Stimulated activated CD4-positive, alpha-beta T cell treated with anti-CD3 and anti-CD28 coated beads, TNF-alpha, amount 100 ng/mL, for 1 hour (primary cell): Measurements from ENCODE around the gene KCTD11.

Experiments used
- DNase-seq, 3 donors: peaks; one replicate each; pipeline ENCODE4 v3.0.0-alpha.2; 2020; ENCODE audit warnings: low read depth in 3 of 3, low spot score in 1 of 3

Gene KCTD11

GRCh38 chr17:7374353-7374752 is 22.4 kb downstream of the KCTD11 start:
- no peak for DNase-seq

DNA sequence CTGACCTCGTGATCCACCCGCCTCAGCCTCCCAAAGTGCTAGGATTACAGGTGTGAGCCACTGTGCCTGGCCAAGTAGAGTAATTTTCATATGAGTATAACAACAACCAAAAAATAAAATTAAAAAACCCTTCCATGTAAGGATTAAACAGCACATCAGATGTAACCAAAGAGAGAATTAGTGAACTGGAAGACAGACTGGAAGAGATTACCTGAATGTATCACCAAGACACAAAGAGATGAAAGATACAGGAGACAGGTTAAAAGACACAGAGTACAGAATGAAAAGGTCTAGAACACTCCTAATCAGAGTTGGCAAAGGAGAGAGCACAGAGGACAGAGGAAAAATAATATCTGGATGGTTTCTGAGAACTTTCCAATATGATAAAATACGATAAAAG is 27.2 kb downstream of the KCTD11 start:
- no peak for DNase-seq

DNA sequence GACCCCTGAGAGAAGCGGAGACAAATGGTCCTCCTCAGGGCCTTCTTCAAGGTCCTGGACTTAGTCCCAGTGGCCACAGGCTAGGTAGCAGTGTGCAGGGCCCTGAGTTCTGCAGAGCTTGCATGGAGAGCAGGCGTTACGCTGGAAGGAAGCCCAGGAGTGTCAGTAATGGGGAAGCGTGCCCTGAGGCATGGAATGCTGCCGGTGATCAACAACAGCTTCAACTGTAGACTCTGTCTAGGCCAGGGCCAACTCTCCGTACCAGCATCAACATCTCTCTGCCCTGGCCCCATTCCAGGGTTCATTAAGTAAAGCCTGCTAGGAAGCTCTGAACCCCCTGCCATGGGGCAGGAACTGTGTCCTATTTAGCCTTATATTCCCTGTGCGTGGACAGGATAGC is 28.4 kb downstream of the KCTD11 start:
- no peak for DNase-seq

DNA sequence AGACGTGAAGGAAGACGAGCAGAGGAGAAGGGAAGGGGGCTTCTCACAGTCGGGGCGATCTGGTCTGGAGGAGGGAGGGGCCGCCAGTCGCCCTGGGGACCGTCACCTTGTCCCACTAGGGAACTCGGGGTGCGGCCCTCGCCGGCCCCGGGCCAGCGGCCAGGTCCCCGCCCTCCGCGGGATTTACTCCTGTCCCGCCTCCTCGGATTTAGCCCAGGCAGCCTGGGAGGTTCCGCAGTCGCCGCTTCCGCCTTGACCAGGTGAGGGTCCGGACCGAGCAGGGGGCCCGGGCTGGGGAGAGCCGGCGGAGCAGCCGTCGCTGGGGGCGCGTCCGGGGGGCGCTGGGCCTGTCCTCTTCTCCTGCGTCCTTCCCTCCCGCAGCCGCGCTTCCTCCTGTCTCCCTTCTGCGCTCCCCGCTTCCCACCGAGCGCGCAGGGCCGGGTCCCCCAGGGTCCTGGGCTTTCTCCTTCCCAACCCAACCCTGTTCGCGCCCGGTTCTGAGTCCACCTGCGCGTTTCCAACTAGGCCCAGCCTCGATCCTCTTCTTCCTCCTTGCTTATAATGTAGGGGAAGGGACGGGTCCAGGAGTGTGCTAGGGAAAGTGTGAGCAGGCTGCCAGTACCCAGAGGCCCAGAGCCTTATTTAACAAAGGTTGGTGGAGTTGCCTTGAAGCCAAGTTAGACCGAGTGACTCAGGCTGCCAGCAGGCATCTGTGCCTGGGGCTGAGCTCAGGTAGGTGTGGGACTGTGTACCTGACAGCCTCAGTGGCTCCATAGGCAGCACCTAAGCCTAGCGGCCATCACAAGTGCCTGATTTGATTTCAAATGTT is 29.1 kb downstream of the KCTD11 start, which contains the start of gene TNK1:
TNK1 (plus strand) TSS at position 235 of the 829 bp plus-strand sequence. CDS start 1,838 bp downstream, outside the sequence.
- no peak for DNase-seq

- DNase-seq, result no peak
Measured at GRCh38 chr17:7382901-7383300, 30.9 kb downstream of the KCTD11 start.

DNA sequence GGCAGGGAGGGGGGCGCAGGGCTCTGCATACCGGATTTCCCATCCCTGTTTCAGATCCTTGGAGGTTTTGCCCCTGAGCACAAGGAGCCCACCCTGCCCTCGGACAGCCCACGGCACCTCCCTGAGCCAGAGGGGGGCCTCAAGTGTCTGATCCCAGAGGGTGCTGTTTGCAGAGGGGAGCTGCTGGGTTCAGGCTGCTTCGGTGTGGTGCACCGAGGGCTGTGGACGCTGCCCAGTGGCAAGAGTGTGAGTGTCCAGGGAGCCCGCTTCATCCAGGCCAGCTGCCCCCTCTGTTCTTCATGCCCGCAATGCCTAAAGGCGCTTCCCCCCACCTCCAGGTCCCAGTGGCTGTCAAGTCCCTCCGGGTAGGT is 31.4 kb downstream of the KCTD11 start:
- no peak for DNase-seq

- peak; percentile 32 to 65 (median 60) for DNase-seq
Measured at GRCh38 chr17:7383742-7384488, 32.0 kb downstream of the KCTD11 start.

- no peak for DNase-seq
Measured at GRCh38 chr17:7384489-7385081, 32.6 kb downstream of the KCTD11 start.

DNA sequence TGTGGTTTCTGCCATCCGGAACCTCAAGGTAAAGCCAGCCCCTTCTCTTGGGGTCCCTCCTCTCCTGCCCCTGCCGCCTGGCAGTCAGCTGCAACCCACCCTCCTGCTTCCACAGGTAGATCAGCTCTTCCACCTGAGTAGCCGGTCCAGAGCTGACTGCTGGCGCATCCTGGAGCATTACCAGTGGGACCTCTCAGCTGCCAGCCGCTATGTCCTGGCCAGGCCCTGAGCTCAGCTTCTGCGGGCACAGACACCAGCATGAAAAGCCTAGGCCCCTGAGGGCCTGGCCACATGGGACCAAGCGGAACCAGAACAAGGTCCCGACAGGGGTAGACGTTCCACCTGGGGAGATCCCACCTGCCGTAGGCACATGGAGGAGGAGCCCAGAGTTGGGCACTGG is 36.9 kb downstream of the KCTD11 start:
- DNase-seq, result no peak

DNA sequence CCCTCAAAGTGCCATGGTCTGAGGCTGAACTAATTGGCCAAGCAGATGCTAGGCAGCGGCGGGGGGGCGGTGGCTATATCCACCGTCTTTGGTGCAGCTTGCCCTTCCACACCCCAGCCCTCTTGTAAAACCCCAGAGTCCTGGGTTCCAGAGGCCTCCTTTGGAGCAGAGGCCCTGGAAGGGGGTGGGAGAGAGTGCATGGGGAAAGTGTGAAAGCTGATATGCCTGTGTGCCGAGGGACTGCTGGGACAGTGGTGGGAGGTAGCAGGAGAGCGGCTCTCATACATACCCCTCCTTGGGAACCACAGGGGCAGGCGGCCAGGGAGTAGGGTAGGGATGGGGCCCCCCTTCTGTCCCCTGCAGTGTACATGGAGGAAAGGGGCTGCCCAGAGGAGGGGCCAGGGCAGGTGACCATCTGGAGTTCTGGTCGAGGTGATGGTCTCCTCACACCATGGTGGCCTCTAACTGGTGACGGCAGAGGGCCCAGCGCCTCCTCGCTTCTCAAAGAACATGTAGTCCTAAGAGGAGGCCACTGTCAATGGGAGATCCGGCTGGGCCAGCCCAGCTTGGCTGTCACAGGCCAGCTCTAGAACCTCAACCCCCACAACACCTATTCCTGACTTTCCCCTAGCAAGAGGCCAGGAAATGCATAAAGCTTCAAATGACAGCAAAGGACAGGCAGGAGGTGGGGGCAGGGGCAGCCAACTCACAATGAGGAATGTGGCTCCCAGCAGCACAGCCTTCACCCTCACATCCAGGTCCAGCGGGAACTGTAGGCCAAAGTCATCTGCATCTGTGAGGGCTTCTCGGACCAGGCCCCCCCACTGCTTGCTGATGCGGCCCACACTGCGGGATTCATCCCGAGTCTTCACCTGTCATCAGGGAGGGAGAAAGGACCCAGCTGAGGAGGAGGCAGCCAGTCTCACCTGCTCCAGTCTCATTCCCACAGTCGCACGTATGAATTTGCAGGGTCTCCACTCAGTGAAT is 38.3 kb downstream of the KCTD11 start:
- no peak for DNase-seq

- no peak for DNase-seq
Measured at GRCh38 chr17:7391307-7391706, 39.3 kb downstream of the KCTD11 start.

GRCh38 chr17:7392696-7393612 is 41.0 kb downstream of the KCTD11 start:
- no peak for DNase-seq

- DNase-seq, result peak in 2 of 3 donors; percentile 31 to 38
Measured at GRCh38 chr17:7393613-7394451, 41.9 kb downstream of the KCTD11 start.

DNA sequence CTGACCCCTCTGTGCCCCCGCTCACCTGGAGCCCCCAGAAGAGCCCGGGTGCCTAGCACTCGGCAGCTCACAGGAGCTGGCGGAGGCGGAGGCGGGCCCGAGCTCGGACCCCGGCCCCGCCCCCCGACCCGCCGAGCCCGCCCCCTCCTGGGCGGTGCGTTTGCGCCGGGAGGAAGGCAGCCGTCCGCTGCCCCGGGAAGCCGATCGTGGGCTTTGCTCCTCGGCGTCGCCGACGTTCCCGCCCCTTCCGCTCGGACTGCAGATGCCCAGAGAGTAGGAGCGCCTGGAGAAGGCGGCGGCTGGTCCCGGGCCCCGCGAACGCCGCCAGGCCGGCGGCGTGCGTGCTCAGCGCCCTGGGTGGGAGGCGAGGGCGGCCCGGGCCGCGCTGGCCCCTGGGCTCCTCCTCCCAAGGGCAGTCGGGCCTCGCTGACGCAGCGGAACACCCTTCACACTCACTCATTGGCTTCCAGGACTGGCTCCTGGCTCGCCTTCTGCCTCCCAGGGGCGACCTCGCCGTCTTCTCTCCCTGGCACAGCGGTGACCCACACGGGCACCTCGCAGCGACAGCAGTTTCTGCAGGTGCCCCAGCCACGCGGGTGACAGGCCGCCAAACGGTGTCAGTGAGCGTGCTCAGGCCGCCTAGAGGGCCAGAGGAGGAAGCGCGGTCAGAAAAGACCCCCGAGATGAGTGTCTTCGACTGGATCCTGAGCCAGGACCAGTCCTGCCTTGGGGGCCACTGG is 42.7 kb downstream of the KCTD11 start, which contains the start of gene PLSCR3:
PLSCR3 (minus strand) TSS at position 74 of the 740 bp plus-strand sequence. CDS start 415 bp downstream, outside the sequence.
- DNase-seq, result peak; percentile 44 to 83 (median 69)

DNA sequence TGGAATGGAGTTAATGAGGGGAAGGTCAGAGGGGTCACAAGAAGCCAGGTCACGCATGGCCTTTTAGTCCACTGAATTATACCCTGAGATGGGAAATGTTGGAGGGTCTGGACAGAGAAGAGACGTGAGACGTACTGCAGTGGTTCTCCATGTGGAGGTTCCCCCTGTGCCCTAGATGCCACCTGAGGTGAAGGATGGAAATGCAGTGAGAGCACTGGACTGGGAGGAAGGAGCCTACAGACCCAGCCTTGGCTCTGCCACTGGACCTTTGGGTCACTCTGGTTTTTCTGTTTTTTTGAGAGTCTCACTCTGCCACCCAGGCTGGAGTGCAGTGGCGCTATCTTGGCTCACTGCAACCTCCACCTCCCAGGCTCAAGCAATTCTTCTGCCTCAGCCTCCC is 44.2 kb downstream of the KCTD11 start:
- no peak for DNase-seq

DNA sequence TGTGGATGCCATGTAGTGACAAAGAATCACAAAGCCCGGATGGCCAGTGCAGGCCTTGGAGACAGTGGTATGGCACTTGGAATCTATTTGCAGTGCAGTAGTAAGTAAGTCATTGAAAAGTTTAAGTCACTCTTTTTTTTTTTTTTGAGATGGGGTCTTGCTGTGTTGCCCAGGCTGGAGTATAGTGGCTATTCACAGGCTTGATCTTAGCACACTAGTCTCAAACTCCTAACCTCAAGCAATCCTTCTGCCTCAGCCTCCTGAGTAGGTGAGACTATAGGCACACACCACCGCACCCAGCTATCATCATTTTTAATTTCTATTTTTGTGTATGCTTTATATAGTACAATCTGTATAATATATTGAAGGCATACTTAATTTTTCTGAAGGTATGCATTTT is 46.6 kb downstream of the KCTD11 start:
- no peak for DNase-seq

- DNase-seq, result no peak
Measured at GRCh38 chr17:7403043-7403726, 51.2 kb downstream of the KCTD11 start.

- DNase-seq, result no peak
Measured at GRCh38 chr17:7403727-7403976, 51.7 kb downstream of the KCTD11 start.
